ENCODE data around the gene PIK3CD. TPM values are rescaled to one million over a fixed set of nuclear protein-coding genes. Genes with fewer than 3 reads are reported as not detected.

The PIK3CD gene
- total RNA-seq, 6 experiments from 2014 or later = 7.3 to 14.6 (median 9.2) TPM

DNA sequence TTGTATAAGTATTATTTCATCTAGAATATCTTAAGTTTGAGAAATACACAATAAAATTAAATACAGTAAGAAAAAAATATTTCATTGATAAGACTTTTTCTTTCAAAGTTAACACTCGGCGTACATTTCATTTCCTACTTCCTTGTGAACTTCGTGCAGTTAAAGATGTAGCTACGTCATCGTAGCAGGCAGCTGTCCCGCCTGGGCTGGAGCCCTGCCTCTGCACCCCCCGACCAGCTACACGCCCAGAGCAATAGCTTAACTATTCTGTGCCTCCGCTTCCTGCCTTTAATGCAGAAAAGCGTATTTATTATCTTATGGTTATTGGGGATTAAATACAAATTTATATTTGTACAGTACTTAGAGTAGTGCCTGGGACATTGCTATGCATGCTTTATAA, 118.8 kb downstream of the PIK3CD start:
- H3K9me3 Mint-ChIP-seq = no peaks in the 10 kb centered on the region
- peaks cover 14% of the 10 kb centered on the region for H3K36me3 Mint-ChIP-seq (ENCODE audit: low read depth)
- no peak overlapping the region for H3K4me3 Mint-ChIP-seq
- TF ChIP-seq, protein P1, sequence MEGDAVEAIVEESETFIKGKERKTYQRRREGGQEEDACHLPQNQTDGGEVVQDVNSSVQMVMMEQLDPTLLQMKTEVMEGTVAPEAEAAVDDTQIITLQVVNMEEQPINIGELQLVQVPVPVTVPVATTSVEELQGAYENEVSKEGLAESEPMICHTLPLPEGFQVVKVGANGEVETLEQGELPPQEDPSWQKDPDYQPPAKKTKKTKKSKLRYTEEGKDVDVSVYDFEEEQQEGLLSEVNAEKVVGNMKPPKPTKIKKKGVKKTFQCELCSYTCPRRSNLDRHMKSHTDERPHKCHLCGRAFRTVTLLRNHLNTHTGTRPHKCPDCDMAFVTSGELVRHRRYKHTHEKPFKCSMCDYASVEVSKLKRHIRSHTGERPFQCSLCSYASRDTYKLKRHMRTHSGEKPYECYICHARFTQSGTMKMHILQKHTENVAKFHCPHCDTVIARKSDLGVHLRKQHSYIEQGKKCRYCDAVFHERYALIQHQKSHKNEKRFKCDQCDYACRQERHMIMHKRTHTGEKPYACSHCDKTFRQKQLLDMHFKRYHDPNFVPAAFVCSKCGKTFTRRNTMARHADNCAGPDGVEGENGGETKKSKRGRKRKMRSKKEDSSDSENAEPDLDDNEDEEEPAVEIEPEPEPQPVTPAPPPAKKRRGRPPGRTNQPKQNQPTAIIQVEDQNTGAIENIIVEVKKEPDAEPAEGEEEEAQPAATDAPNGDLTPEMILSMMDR (IDR thresholded peaks at IDR 0.05) = no peak
- no peaks in the 10 kb centered on the region; the same call in 1 of the 2 replicates for H3K27me3 Mint-ChIP-seq (ENCODE audit: insufficient read depth)
- H3K27ac Mint-ChIP-seq = no peak overlapping the region
- no peak for DNase-seq
- peaks cover 24% of the 10 kb centered on the region for H3K4me1 Mint-ChIP-seq (ENCODE audit: low read depth)

DNA sequence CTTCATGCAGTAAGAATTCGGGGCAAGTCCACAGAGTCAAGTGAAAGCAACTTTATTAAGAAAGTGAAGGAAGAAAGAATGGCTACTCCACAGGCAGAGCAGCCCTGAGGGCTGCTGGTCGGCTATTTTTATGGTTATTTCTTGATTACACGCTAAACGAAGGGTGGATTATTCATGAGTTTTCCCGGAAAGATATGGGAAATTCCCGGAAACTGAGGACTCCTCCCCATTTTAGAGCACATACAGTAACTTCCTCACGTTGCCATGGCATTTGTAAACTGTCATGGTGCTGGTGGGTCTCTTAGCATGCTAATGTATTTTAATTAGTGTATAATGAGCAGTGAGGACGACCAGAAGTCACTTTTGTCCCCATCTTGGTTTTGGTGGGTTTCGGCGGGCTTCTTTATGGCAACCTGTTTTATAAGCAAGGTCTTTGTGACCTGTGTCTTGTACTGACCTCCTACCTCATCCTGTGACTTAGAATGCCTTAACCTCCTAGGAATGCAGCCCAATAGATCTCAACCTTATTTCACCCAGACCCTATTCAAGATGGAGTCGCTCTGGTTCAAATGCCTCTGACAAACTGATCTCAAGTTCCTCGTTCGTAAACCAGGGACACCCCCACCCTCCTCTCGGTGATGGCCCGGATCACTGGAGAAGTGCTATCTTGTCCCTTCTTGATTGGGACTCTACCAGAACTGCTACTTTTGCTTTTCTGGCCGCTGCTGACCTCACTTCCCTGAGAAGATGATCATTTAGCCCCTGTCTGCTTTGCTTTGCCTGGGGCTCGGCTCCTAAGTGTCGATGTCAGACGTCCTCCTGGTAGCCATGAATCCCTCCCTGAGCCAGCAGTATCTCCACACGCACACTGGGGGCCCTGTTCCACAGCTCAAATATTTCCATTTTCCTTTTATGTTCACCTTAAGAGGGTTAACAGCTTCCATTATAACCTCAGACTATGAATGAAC, 123.5 kb downstream of the PIK3CD start:
- H3K36me3 Mint-ChIP-seq (ENCODE audit: low read depth) = peaks cover 20% of the 10 kb centered on the region
- peaks cover 11% of the 10 kb centered on the region for H3K4me1 Mint-ChIP-seq (ENCODE audit: low read depth)
- no peak for DNase-seq
- TF ChIP-seq, protein P1 (IDR thresholded peaks at IDR 0.05) = no peak
- H3K27me3 Mint-ChIP-seq (ENCODE audit: insufficient read depth) = peaks cover 2% of the 10 kb centered on the region
- no peak overlapping the region for H3K27ac Mint-ChIP-seq
- no peak overlapping the region for H3K4me3 Mint-ChIP-seq
- no peaks in the 10 kb centered on the region for H3K9me3 Mint-ChIP-seq

DNA sequence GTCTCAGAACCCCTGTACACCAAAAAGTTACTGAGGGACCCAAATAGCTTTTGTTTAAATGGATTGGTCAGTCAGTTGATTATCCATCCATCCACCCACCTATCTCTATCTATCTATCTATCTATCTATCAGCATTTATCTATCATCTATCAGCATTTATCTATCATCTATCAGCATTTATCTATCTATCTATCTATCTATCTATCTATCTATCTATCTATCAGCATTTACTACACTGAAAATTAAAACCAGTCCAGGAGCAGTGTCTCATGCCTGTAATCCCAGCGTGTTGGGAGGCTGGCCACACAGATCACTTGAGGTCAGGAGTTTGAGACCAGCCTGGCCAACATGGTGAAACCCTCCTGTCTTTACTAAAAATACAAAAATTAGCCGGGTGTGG, 125.2 kb downstream of the PIK3CD start:
- H3K4me3 Mint-ChIP-seq = no peak overlapping the region
- H3K27ac Mint-ChIP-seq = no peak overlapping the region
- peaks cover 11% of the 10 kb centered on the region for H3K4me1 Mint-ChIP-seq (ENCODE audit: low read depth)
- DNase-seq = no peak
- H3K9me3 Mint-ChIP-seq = no peaks in the 10 kb centered on the region
- H3K27me3 Mint-ChIP-seq (ENCODE audit: insufficient read depth) = peaks cover 2% of the 10 kb centered on the region
- H3K36me3 Mint-ChIP-seq (ENCODE audit: low read depth) = peaks cover 20% of the 10 kb centered on the region
- TF ChIP-seq, protein P1 (IDR thresholded peaks at IDR 0.05) = no peak

Other genes starting within 250 kb of the PIK3CD start
- 1 to 10 TPM; 3.3 to 4.7 (median 4.0) TPM for gene SLC25A33, start 112.3 kb upstream of the PIK3CD start, total RNA-seq (2021; fragmentation: NEBNext Ultra II Directional; extraction: Animal tissue kit (Norgen Biotek cat#: 25700))
- gene TMEM201, start 62.8 kb upstream of the PIK3CD start, total RNA-seq (2021; fragmentation: NEBNext Ultra II Directional; extraction: Animal tissue kit (Norgen Biotek cat#: 25700)) = 10 to 100 TPM; 10.5 to 14.0 (median 11.2) TPM
- 100 to 1,000 TPM; 128 to 151 (median 137) TPM for gene CLSTN1, start 172.2 kb downstream of the PIK3CD start, total RNA-seq (2021; fragmentation: NEBNext Ultra II Directional; extraction: Animal tissue kit (Norgen Biotek cat#: 25700))

Data from HFFc6 (cell line).